GM20000 (cell line): ENCODE measurements around the gene TMEM245.

ENCODE experiments used
- DNase-seq: peaks from one replicate; pipeline ENCODE4 v3.0.0; 2012; ENCODE audit warnings: low spot score
- CTCF ChIP-seq: IDR thresholded peaks from 2 replicates; pipeline ENCODE4 v1.5.1; 2012; ENCODE audit warnings: mild to moderate bottlenecking, control low read depth; ENCODE audit errors: extremely low read depth, missing control alignments

TMEM245 gene

GRCh38 chr9:109014608-109015280 lies 105.0 kb downstream of the TMEM245 start:
- DNase-seq = no peak
- no peak for TF ChIP-seq CTCF

- no peak for DNase-seq
- no peak for TF ChIP-seq CTCF
These were observed 105.8 kb downstream of the TMEM245 start for GRCh38 chr9:109013679-109014607.

- DNase-seq = peak; percentile 97
- no peak for TF ChIP-seq CTCF
These were observed 106.7 kb downstream of the TMEM245 start, which contains the start of gene CTNNAL1 for GRCh38 chr9:109012876-109013678. CTNNAL1 (minus strand) TSS chr9:109013499; CDS start chr9:109013442, 57 bp downstream.

GRCh38 chr9:109012009-109012875 lies 107.5 kb downstream of the TMEM245 start:
- no peak for TF ChIP-seq CTCF
- peak; percentile 62 for DNase-seq

GRCh38 chr9:109011231-109011671 lies 108.5 kb downstream of the TMEM245 start:
- no peak for TF ChIP-seq CTCF
- no peak for DNase-seq

GRCh38 chr9:109010746-109011145 lies 109.0 kb downstream of the TMEM245 start:
- no peak for TF ChIP-seq CTCF
- DNase-seq = peak; percentile 58
